ENCODE data around the gene CDKN1A. TPM values are rescaled to one million over a fixed set of nuclear protein-coding genes. Genes with fewer than 3 reads are reported as not detected.

Gene CDKN1A
- total RNA-seq, 3 donors from 2014 or later (not counting 1 experiment from before 2014, with no cell fraction given): 19.1 to 40.7 (median 25.4) TPM

DNA sequence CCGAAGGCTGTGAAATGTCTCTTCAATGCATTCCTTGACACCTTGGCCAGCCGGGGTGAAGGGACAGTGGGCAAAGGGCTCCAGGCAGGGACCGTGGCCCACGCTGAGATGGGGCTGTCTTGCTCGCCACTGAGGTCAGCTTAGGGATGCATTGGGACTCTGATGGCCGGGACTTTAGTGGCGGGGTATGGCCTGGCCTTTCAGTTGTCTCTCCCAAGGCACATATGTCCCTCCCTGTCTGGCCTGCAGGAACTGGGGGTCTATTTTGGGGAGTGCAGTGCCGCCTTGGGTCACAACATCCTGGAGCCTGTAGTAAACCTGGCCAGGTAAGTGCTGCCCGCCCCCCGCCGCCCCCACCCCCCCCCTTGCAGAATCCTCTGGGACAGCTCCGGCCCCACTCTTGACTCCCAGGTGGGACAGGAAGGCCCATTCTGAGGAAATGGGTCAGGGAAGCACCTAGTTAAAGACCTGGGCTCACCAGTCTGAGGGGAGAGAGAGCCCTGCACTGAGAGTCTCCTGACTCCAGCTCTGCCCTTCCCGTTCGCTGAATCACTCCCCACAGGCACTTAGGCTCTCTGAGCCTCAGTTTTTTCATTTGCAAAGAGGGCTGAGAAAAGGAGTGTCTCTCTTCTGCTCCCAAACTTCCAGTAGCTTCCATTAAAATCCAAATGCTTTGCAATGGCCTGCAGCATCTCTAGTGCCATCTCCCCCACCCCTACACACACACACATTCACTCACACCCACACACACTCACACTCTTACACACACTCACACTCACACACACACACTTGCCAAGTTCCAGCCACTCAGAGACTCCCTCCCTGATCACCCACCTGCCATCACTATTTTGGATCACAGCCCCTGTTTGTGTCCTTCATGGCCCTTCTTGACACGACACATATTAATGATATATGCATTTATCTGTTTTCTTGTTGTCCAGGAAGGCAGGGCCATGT, 52.2 kb downstream of the CDKN1A start:
- no peaks in the 10 kb centered on the region for H3K9me3 ChIP-seq (ENCODE audit: control insufficient read depth, insufficient read depth, low read length)
- no peaks in the 10 kb centered on the region for H3K27me3 ChIP-seq (ENCODE audit: control insufficient read depth, insufficient read depth, low read length)
- H3K4me3 ChIP-seq (ENCODE audit: low read length): no peak overlapping the region
- 95% methylated on average over 9 of the region's 15 CpGs for whole genome bisulfite sequencing (ENCODE audit: insufficient coverage)
- H3K4me3 Mint-ChIP-seq: no peak overlapping the region
- no peak for TF ChIP-seq CTCF (IDR thresholded peaks at IDR 0.05)
- H3K27ac Mint-ChIP-seq: no peak overlapping the region
- H3K27me3 Mint-ChIP-seq (ENCODE audit: low read depth in 2 of 2): no peaks in the 10 kb centered on the region
- DNase-seq (no peak), ATAC-seq (no peak)
- H3K9me3 Mint-ChIP-seq: no peaks in the 10 kb centered on the region
- no peak overlapping the region for H3K27ac ChIP-seq (ENCODE audit: low read length)
- H3K36me3 ChIP-seq (ENCODE audit: control insufficient read depth, insufficient read depth, low read length): no peaks in the 10 kb centered on the region
- intact Hi-C loops (cut with micrococcal nuclease): no loop called here
- no peaks in the 10 kb centered on the region for H3K36me3 Mint-ChIP-seq
- peaks cover 24% of the 10 kb centered on the region for H3K4me1 ChIP-seq (ENCODE audit: control insufficient read depth, insufficient read depth, low read length)
- H3K4me1 Mint-ChIP-seq: peaks cover 14 to 15% of the 10 kb centered on the region in 2 donors

GRCh38 chr6:36731622-36732310, 53.3 kb downstream of the CDKN1A start:
- Mint-ChIP-seq H3K27ac (no peak overlapping the region), H3K4me3 (no peak overlapping the region), H3K36me3 (no peaks in the 10 kb centered on the region), H3K9me3 (no peaks in the 10 kb centered on the region), H3K4me1 (peaks cover 14 to 15% of the 10 kb centered on the region in 2 donors), H3K27me3 (ENCODE audit: low read depth in 2 of 2) (no peaks in the 10 kb centered on the region)
- ATAC-seq: no peak
- H3K36me3 ChIP-seq (ENCODE audit: control insufficient read depth, insufficient read depth, low read length): no peaks in the 10 kb centered on the region
- H3K9me3 ChIP-seq (ENCODE audit: control insufficient read depth, insufficient read depth, low read length): no peaks in the 10 kb centered on the region
- intact Hi-C loops (cut with micrococcal nuclease): no loop called here
- H3K4me1 ChIP-seq (ENCODE audit: control insufficient read depth, insufficient read depth, low read length): peaks cover 20% of the 10 kb centered on the region
- no peak overlapping the region for H3K4me3 ChIP-seq (ENCODE audit: low read length)
- H3K27ac ChIP-seq (ENCODE audit: low read length): no peak overlapping the region
- no peak for DNase-seq
- TF ChIP-seq CTCF (IDR thresholded peaks at IDR 0.05): no peak
- no peaks in the 10 kb centered on the region for H3K27me3 ChIP-seq (ENCODE audit: control insufficient read depth, insufficient read depth, low read length)
- WGBS (ENCODE audit: insufficient coverage): 90% methylated on average over 12 of the region's 12 CpGs

GRCh38 chr6:36733300-36733699, 54.8 kb downstream of the CDKN1A start:
- Mint-ChIP-seq H3K4me3 (no peak overlapping the region), H3K27me3 (ENCODE audit: low read depth in 2 of 2) (no peaks in the 10 kb centered on the region), H3K4me1 (peaks cover 8% of the 10 kb centered on the region in 2 donors), H3K27ac (no peak overlapping the region), H3K9me3 (no peaks in the 10 kb centered on the region), H3K36me3 (no peaks in the 10 kb centered on the region)
- Histone ChIP-seq H3K36me3 (ENCODE audit: control insufficient read depth, insufficient read depth, low read length) (no peaks in the 10 kb centered on the region), H3K9me3 (ENCODE audit: control insufficient read depth, insufficient read depth, low read length) (no peaks in the 10 kb centered on the region), H3K27me3 (ENCODE audit: control insufficient read depth, insufficient read depth, low read length) (no peaks in the 10 kb centered on the region), H3K4me1 (ENCODE audit: control insufficient read depth, insufficient read depth, low read length) (peaks cover 16% of the 10 kb centered on the region), H3K4me3 (ENCODE audit: low read length) (no peak overlapping the region), H3K27ac (ENCODE audit: low read length) (no peak overlapping the region)
- DNase-seq (no peak), ATAC-seq (no peak)
- WGBS (ENCODE audit: insufficient coverage): 87% methylated on average over 5 of the region's 5 CpGs
- no peak for TF ChIP-seq CTCF (IDR thresholded peaks at IDR 0.05)
- intact Hi-C loops (cut with micrococcal nuclease): no loop called here

Measured in natural killer cell (primary cell).